HG03095 (cell line): ENCODE measurements around the gene PPFIA4.

Experiments used
- ATAC-seq: cut with Tn5 transposase; IDR thresholded peaks from one replicate; pipeline ENCODE4 v1.9.1; 2021; ENCODE audit warnings: moderate library complexity; ENCODE audit not compliant: unreplicated experiment

Gene PPFIA4

DNA sequence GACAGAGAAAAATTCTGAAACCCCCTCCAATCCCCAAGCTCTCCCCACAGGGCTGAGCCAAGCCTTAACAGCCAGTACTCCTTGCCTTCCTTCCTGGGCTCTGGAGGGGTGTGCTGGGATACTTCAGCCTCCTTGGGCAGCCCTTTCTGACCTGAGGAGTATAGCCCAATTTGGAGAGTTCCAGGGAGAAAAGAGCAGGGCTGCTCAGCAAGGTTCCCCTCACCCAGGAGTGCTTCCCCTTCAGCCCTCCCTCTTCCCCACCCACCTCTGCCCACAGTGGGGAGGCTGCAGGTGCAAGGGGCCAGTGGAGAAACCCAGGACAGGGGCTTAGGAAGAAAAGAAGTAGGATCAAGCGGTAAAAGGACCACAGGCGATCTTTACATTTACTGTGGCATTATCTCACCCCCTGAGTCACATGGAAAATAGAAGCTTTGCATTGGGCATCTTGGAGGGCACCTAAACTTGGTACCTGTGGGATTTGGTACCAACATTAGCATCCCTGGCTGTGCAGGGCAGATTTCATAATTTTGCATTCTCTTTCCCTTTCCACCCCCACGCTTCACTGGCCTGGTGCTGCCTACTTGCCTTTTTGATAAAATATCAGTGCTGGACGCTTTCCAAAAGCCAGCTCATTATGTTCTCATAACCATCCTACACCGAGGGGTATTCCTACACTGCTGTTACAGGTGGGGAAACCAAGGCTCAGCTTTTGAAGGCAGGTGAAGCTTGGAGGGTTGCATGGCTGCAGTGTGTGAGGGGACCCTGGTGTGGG is 98.4 kb downstream of the PPFIA4 start:
- ATAC-seq: no peak

DNA sequence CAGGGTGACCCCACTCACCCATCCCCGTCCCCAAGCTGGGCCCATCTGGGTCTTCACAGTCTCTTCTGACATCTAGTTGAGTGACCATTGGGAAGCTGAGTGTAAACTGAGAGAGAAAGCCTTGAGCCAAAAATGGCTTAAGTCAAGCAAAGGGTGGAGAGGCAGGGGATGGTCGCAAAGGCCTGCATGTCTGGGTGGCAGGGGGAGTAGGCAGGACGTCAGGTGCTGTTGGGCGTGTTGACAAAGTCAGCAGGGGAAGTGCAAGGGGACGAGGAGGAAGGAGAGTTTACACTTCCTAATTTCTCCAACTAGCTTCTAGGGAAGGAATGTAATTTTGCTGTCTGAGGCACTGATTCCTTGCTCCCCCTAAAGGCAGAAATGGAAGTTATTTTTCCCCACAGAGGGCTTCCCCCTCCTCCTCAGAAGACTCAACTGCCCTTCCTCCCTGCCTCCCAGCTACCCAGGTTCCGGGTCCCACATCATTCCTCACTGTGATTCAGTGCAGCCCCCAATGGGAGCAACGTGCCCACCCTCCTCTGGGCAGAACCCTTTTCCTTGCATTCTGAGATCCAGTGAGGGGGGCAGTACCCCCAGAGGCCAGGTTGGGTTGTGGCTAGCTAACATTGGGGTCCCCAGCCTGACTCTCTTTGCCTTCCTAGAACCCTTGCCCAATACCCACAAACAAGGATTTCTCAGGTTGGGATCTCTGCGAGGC is 100.0 kb downstream of the PPFIA4 start:
- ATAC-seq: no peak

DNA sequence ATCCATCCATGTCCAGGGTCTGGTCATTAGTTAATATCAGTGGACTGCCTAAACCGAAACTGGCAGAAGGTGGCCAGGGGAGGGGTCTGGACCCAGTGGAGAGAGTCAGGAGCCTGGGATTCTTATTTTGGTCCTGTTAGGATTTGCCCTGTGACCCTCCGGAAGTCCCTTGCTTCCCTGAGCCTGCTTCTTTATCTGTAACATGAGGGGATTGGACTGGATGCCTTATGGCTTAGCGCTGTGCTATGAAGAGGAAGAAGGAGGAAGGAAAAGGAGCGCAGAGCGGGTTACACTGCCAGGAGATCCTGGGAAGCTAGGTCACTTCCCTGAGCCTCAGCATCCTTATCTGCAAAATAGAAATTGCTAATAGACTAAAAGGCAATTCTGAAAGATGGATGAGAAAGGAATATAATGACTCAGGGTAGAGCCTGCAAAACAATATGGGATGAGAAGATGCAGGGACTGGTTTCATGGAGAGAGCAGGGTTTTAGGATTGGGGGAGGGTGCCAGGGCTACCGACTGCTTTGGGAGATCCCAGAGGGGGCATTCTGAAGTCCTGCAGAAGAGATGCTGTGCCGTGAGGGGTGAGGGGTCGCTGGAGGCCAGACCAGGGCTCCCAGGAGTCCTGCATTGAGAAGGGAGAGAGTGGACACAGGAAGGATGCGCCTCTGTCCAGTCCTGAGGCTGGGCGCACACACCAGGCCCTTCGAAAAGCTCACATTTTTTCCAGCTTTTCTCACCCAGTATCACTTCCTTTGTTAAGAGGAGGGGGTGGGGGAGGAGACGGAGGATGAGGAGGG is 100.8 kb downstream of the PPFIA4 start:
- no peak for ATAC-seq

DNA sequence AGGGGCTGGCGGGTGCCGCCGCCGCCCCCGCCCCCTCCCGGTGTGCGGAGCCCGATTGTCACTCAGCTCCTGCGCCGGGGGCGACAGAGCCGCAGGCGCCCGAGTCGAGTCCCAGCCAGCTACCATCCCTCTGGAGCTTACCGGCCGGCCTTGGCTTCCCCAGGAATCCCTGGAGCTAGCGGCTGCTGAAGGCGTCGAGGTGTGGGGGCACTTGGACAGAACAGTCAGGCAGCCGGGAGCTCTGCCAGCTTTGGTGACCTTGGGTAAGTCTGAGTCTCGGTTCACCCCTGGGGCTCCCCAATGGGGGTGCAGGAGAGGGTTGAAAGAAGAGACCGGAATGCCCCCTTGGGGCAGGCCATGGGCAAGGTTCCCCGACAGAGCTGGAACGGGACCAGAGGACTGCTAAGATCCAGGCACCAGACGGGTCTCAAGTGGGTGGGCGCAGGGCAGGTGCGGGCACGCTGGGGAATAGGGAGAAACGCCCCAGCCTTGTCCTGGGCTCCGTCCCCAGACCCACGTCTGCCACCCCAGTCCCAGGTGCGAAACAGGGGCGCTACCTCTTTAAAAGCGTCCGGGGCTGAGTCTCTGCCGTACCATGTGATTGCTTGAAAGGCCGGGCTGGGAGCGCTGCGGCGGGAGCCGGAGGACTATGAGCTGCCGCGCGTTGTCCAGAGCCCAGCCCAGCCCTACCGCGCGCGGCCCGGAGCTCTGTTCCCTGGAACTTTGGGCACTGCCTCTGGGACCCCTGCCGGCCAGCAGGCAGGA is 101.6 kb downstream of the PPFIA4 start, which contains the start of gene ADORA1:
Gene ADORA1 (plus strand): TSS at position 61 of the 765 bp plus-strand sequence. CDS start 1,116 bp downstream, outside the sequence.
- ATAC-seq: no peak

DNA sequence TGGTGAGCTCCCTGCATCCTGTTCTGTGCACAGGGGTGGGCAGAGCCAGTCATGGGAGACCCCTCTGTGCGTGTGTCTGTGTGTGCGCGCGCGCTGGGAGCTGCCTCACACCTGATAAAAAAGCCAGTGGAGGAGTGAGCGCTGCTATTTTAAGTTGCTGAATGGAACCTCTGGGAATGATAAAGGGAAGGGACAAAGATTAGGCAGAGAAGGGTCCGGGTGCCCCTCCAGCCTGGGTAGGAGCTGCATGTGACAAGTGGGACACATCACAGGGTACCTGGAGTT is 102.1 kb downstream of the PPFIA4 start:
- no peak for ATAC-seq
